AG09309 (cell line): Measurements from ENCODE around the gene KRTAP23-1.

Experiments used
- DNase-seq: peaks from one replicate; pipeline ENCODE4 v3.0.0-alpha.2; 2010; ENCODE audit warnings: low read depth
- H3K4me3 ChIP-seq: 2 replicates; pipeline ENCODE4 v1.5.1; 2011; ENCODE audit warnings: mild to moderate bottlenecking, low read depth, low read length, moderate library complexity; ENCODE audit not compliant: control insufficient read depth
- TF ChIP-seq, protein P1 (sequence below): IDR thresholded peaks from 2 replicates; pipeline ENCODE4 v1.5.1; 2011; ENCODE audit warnings: mild to moderate bottlenecking, low read depth, low read length, inconsistent platforms; ENCODE audit not compliant: insufficient read depth, control insufficient read depth; ENCODE audit errors: missing control alignments

The KRTAP23-1 gene

DNA sequence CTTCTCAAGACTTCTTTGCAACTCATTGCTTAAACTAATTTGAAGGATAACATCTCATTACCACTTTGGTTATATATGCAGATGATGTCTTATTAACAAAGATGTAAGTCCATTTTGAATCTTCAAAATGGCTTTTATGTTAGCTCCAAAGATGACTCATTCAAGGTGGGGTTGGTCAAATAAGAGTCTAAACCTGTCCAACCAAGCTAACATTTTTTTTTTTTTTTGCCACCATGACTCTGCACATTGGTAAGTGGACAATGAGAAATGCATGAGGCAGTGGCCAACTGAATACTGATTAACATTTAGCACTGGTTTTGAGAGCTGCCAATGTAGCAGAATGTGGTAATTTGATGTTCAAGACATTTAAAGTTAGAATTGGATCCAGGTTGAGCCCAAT, 10.6 kb downstream of the KRTAP23-1 start:
- no peak for DNase-seq
- no peak overlapping the region for H3K4me3 ChIP-seq
- TF ChIP-seq, protein P1, sequence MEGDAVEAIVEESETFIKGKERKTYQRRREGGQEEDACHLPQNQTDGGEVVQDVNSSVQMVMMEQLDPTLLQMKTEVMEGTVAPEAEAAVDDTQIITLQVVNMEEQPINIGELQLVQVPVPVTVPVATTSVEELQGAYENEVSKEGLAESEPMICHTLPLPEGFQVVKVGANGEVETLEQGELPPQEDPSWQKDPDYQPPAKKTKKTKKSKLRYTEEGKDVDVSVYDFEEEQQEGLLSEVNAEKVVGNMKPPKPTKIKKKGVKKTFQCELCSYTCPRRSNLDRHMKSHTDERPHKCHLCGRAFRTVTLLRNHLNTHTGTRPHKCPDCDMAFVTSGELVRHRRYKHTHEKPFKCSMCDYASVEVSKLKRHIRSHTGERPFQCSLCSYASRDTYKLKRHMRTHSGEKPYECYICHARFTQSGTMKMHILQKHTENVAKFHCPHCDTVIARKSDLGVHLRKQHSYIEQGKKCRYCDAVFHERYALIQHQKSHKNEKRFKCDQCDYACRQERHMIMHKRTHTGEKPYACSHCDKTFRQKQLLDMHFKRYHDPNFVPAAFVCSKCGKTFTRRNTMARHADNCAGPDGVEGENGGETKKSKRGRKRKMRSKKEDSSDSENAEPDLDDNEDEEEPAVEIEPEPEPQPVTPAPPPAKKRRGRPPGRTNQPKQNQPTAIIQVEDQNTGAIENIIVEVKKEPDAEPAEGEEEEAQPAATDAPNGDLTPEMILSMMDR = no peak

DNA sequence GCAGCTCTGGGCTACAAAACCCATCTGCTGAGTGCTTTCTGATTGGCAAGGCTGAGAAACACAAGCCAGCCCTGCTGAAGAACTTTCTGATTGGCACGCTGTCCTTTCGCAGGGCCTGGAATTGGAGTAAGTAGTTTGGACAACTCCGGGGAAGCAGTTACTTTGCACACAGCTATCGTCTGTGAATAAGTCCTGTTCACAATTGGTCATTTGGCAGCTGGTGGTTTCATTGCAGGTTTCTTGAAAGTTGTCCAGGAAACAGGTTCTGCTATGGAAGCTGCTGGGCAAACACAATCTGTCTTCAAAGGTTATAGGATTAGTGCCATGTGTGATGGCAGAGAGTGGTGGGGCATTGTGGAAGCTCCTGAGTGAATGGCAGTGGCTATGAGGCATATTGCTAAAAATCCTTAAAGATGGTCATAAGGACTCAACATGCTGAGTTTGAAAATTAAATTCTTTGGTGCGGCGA, 11.1 kb downstream of the KRTAP23-1 start, which contains the start of gene KRTAP27-1:
KRTAP27-1 (minus strand) TSS at position 419 of the 469 bp plus-strand sequence; CDS start at position 393, 26 bp downstream.
- H3K4me3 ChIP-seq = no peak within 1 kb of the TSS
- no peak for DNase-seq
- TF ChIP-seq, protein P1 = no peak

DNA sequence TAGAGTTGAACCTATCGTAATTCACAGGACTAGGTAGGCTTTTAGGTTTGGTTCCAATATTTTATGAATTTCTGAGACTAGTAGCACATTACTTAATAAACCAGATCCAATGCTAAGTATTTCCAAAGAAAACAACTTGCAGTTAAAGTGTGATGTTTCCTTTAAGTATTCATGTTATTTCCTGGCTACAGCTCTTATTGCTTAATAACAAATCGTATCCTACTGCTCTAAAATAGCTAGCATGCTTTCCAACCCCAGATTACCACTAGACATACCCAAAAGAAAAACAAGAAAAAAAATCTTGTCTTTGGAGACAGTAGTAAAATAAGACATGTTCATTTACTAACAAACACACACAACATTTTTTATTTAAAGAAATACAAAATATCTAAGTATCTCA, 11.8 kb downstream of the KRTAP23-1 start:
- DNase-seq = no peak
- H3K4me3 ChIP-seq = no peak overlapping the region
- TF ChIP-seq, protein P1 = no peak

DNA sequence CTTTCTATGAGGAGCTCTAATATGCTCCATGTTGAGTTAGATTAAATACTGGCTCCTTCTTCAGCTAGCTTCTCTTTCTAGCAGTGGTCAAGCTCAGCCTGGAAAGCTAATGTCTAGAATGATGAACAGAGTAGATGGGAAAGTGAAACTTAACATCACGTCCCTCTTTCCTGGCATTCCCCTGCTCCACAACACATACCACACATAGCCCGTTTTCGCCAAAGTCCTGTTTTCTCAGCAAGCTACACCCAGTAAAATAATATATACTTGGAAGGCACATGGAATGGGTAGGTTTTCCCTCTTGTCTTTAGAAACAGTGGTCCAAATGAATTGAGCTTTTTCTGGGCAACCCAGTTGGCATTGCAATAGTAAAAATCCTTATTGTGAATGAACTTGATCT, 14.7 kb downstream of the KRTAP23-1 start:
- TF ChIP-seq, protein P1 = no peak
- no peak for DNase-seq
- H3K4me3 ChIP-seq = no peak overlapping the region

DNA sequence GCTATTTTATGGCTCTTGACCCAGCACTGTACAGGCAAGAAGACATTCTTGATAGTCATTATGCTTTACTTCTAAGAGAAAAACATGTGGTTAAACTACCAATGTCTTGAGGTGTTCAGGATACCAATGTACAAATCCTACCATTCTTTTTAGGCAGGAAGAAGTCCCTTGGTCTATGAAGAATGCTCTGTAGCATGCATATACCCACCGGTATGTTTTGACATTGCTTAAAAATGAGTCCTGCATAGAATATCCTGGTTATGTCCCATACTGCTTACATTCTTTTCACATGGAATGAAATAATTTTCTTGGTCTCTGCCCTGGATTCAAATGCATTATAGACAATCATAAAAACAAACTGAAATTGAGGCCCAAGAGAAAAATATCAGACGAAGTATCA, 15.7 kb downstream of the KRTAP23-1 start:
- TF ChIP-seq, protein P1 = no peak
- no peak overlapping the region for H3K4me3 ChIP-seq
- DNase-seq = no peak

DNA sequence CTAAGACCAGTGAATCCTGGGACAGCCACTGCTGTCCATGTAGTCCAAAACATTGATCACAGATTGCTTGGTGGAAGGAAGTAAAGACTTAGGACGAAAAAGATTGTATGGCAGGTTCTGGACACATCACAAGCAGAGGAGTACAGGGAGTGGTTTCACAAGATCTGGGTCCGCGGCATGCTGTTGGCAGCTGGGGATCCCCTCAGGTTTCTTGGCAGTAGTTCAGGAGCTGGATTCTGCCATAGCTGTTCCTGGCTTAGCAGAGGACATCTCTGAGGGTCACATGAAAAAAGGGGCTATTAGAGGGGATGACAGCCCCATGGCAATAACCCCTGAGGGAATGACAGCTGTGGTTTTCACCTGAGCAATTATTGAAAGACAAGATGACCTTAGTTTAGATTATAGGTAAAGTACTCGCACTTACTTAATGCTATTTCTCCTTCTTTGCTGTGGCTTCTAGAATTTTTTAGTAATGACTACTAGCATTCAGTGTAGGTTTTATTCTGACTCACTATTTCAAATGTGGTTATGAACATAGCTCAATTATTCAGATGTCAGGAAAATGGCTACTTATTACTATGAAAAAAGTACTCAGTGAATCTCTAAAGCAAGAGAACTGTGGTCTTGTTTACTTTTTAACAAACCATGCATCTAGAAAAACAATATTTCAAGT, 19.1 kb downstream of the KRTAP23-1 start:
- H3K4me3 ChIP-seq = no peak overlapping the region
- no peak for DNase-seq

More for the DNA sequence above, 19.1 kb downstream of the KRTAP23-1 start:
- TF ChIP-seq, protein P1 = no peak
